Cardiac muscle cell (in vitro differentiated cells and primary cell): ENCODE results near the gene HS2ST1. TPM values are rescaled to one million over a fixed set of nuclear protein-coding genes. Genes with fewer than 3 reads are reported as not detected.

Experiments used
- DNase-seq, 2 donors: peaks; one replicate each; pipeline versions ENCODE4 v3.0.0 to v3.0.0-alpha.2; 2010 to 2017; ENCODE audit warnings: low read depth in 1 of 2, low spot score in 1 of 2
- H3K27ac ChIP-seq: fragments of 200-600 bp; sonication (generic); 2 replicates; pipeline ENCODE4 v1.5.1; 2016
- H3K27me3 ChIP-seq: fragments of 200-600 bp; sonication (generic); 2 replicates; pipeline ENCODE4 v1.6.0; 2016; ENCODE audit warnings: control low read depth
- H3K36me3 ChIP-seq: fragments of 200-600 bp; sonication (generic); 2 replicates; pipeline ENCODE4 v1.5.1; 2016; ENCODE audit warnings: control low read depth
- H3K4me1 ChIP-seq: fragments of 200-600 bp; sonication (generic); 2 replicates; pipeline ENCODE4 v1.8.1; 2017; ENCODE audit warnings: low read depth, mild to moderate bottlenecking, mixed run types
- H3K4me3 ChIP-seq: fragments of 200-600 bp; sonication (generic); 2 replicates; pipeline ENCODE4 v1.5.1; 2016; ENCODE audit warnings: mild to moderate bottlenecking
- H3K9me3 ChIP-seq: fragments of 200-600 bp; sonication (generic); 2 replicates; pipeline ENCODE4 v1.5.1; 2017; ENCODE audit warnings: low read depth, mild to moderate bottlenecking, control low read depth
- polyA plus RNA-seq: library from polyadenylated mRNA; unstranded; fragments of >200 nt; fragmentation: Nextera tagmentation; extraction: Ambion mirVana; gene quantifications from 2 replicates; pipeline ENCODE4 v1.2.1, GENCODE V29; 2016
- total RNA-seq: library from RNA; depleted of rRNA; stranded (reverse); fragments of >200 nt; gene quantifications from 2 replicates; pipeline ENCODE4 v1.2.3, GENCODE V29; 2016
- TF ChIP-seq, protein P1 (sequence below): IDR thresholded peaks from 2 replicates; pipeline ENCODE4 v1.5.1; 2012; ENCODE audit warnings: low read depth, mild to moderate bottlenecking, low read length

The HS2ST1 gene
- total and polyA plus RNA-seq, 2 experiments from 2014 or later, result 13.9 to 19.0 TPM

DNA sequence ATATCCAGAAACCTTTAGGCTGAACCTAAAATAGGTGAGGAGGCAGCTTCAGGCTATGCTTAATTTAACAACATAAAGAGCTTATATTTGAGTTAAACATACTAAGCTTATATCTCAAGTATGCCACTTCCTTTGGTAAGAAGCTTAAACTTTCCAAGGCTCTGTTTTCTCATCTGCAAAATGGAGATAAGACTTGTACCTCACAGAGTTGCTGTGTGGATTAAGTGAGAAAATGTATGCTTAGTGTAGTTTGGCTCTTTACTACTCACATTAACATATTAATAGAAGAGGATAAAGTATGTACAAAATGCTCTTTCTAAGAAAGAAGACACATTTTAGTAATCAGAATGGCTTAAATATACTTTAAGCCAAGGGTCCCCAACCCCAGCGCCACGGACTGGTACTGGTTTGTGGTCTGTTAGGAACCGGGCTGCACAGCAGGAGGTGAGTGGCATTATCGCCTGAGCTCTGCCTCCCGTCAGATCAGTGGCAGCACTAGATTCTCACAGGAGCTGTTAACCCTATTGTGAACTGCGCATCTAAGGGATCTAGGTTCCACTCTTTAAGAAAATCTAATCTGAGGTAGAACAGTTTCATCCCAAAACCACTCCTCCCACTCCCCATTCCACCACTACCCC, 77.2 kb downstream of the HS2ST1 start:
- no peaks in the 10 kb centered on the region for H3K9me3 ChIP-seq
- no peaks in the 10 kb centered on the region for H3K36me3 ChIP-seq
- no peaks in the 10 kb centered on the region for H3K27me3 ChIP-seq
- H3K27ac ChIP-seq, result no peak overlapping the region
- H3K4me3 ChIP-seq, result no peak overlapping the region
- TF ChIP-seq, protein P1, sequence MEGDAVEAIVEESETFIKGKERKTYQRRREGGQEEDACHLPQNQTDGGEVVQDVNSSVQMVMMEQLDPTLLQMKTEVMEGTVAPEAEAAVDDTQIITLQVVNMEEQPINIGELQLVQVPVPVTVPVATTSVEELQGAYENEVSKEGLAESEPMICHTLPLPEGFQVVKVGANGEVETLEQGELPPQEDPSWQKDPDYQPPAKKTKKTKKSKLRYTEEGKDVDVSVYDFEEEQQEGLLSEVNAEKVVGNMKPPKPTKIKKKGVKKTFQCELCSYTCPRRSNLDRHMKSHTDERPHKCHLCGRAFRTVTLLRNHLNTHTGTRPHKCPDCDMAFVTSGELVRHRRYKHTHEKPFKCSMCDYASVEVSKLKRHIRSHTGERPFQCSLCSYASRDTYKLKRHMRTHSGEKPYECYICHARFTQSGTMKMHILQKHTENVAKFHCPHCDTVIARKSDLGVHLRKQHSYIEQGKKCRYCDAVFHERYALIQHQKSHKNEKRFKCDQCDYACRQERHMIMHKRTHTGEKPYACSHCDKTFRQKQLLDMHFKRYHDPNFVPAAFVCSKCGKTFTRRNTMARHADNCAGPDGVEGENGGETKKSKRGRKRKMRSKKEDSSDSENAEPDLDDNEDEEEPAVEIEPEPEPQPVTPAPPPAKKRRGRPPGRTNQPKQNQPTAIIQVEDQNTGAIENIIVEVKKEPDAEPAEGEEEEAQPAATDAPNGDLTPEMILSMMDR, result no peak
- no peak for DNase-seq
- H3K4me1 ChIP-seq, result peaks cover 26% of the 10 kb centered on the region

DNA sequence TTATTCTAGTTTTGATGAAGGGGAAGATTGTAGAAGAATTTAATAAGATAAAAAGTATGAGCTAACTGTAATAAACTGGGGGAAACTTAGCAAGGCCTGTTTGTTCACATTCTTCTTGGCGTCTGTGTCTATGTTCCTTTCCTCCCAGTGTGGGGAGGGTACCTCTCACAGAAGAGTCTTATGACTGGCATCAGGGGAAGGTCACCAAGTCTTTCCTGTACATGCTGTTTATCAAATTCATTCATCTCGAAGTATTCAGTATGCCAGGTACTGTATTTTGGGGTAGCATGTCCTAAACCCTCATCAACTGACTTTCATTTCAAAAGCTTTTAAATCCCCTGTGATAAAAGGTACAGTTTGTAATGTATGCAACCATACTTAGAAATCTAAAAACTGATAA, 78.4 kb downstream of the HS2ST1 start:
- Histone ChIP-seq H3K27me3 (no peaks in the 10 kb centered on the region), H3K36me3 (no peaks in the 10 kb centered on the region), H3K4me1 (peaks cover 34% of the 10 kb centered on the region), H3K4me3 (no peak overlapping the region), H3K9me3 (no peaks in the 10 kb centered on the region), H3K27ac (no peak overlapping the region)
- TF ChIP-seq, protein P1, result no peak
- no peak for DNase-seq

DNA sequence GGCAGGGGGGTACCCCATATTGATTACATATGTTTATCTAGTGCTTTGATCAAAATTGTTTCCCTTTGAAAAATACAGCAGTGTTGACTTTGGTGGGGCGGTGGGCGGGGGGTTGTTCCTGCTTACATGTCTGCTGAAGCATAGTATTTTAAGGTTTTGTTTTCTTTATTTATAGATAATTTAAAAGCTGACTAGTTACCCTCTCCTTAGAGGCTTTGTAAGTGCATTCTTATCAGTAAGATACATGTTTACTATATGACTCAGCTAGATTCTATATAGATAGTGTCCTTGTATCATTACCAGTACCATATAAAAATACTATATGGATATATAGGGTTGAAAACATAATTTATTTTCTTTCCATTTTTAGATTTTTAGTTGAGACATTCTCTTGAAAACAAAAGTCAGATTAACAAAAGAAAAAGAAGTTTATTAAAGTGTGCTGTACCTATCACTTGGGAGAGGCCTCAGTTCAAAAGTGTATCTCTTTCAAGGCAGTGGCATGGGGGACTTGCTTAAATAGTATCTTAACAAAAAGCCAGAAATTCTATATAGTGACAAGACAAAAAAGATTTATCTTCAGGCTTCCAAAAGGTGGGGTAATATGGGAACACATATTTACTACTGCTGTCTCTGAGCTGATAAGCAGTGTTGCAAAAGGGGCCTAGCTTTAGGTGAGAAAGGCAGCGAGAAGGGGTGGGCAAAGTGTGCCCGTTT, 79.0 kb downstream of the HS2ST1 start:
- H3K4me1 ChIP-seq, result peaks cover 34% of the 10 kb centered on the region
- TF ChIP-seq, protein P1, result no peak
- DNase-seq, result no peak
- no peaks in the 10 kb centered on the region for H3K36me3 ChIP-seq
- no peaks in the 10 kb centered on the region for H3K9me3 ChIP-seq
- H3K27ac ChIP-seq, result no peak overlapping the region
- no peak overlapping the region for H3K4me3 ChIP-seq
- no peaks in the 10 kb centered on the region for H3K27me3 ChIP-seq

DNA sequence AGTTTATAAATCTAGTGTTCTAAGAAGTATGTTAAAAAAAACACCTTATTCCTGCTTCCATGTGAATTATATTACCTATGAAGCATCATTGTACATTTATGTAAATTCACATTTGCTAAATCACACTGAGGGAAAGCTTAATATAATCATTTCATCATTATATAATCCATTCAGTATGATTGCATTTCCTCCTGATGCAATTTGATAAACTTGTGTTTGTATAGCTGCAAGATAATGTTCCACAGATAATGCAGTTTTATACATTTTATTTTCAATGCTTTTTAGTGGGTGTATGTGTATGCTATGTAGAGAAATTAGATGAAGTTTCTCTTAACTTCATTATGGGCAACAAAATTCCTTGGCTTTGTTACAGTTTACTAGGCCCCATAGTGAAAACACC, 79.6 kb downstream of the HS2ST1 start:
- H3K4me1 ChIP-seq, result peaks cover 34% of the 10 kb centered on the region
- H3K36me3 ChIP-seq, result no peaks in the 10 kb centered on the region
- TF ChIP-seq, protein P1, result no peak
- H3K27ac ChIP-seq, result no peak overlapping the region
- no peaks in the 10 kb centered on the region for H3K9me3 ChIP-seq
- DNase-seq, result no peak
- H3K27me3 ChIP-seq, result no peaks in the 10 kb centered on the region
- no peak overlapping the region for H3K4me3 ChIP-seq

DNA sequence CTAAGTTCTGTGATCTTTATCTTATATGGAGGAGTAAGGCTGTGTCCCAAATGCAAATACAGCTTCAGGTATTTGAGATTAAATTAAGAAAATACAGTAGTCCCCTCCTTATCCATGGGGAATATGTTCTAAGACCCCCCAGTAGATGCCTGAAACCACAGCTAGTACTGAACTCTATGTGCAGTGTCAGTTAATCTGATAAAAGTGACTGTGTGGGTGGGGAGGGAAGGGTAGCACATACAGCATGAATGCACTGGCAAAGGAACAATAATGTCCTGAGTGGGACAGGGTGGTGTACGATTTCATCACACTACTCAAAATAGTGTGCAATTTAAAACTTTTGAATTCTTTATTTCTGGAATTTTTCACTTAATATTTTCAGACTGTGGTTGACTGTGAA, 83.1 kb downstream of the HS2ST1 start:
- no peak for DNase-seq
- peaks cover 34% of the 10 kb centered on the region for H3K4me1 ChIP-seq
- no peak overlapping the region for H3K27ac ChIP-seq
- no peaks in the 10 kb centered on the region for H3K27me3 ChIP-seq
- H3K9me3 ChIP-seq, result no peaks in the 10 kb centered on the region
- TF ChIP-seq, protein P1, result no peak
- H3K36me3 ChIP-seq, result no peaks in the 10 kb centered on the region
- H3K4me3 ChIP-seq, result no peak overlapping the region
